K562 (cell line): ENCODE results near the gene EBF4.

Source experiments
- ARID2 ChIP-seq: fragments of 450-650 bp; IDR thresholded peaks from 2 replicates; pipeline ENCODE4 v1.6.1; 2017; ENCODE audit warnings: antibody characterized with exemption, mild to moderate bottlenecking
- CEBPB ChIP-seq: fragments of 450-650 bp; IDR thresholded peaks from 2 replicates; pipeline ENCODE4 v1.6.1; 2016; ENCODE audit warnings: missing genetic modification characterization, missing compliant biosample characterization
- CTCF ChIP-seq, 3 experiments: IDR thresholded peaks in 2 of 3; conservative IDR thresholded peaks in 1 of 3; 2 replicates each; pipeline ENCODE4 v1.5.1; 2011 to 2012; ENCODE audit warnings: low read length in 3 of 3, mild to moderate bottlenecking in 3 of 3, control low read depth in 2 of 3, improper control_type of control experiment in 1 of 3, inconsistent platforms in 1 of 3, low read depth in 1 of 3, mixed read lengths in 1 of 3, moderate library complexity in 1 of 3; ENCODE audit not compliant: insufficient read depth in 2 of 3
- FOXJ2 ChIP-seq: fragments of 200-800 bp; sonication (Bioruptor generic); IDR thresholded peaks from 2 replicates; pipeline ENCODE4 v1.6.1; 2016; ENCODE audit warnings: missing genetic modification characterization, missing compliant biosample characterization
- FOXJ3 ChIP-seq: sonication (generic); formaldehyde crosslinking; IDR thresholded peaks from 2 replicates; pipeline ENCODE4 v1.4.0; 2020; ENCODE audit warnings: mild to moderate bottlenecking, missing genetic modification reagents
- HMG20B ChIP-seq: fragments of 250-450 bp; sonication (Bioruptor Pico); IDR thresholded peaks from 2 replicates; pipeline ENCODE4 v1.5.0; 2021; ENCODE audit warnings: mild to moderate bottlenecking
- HNRNPK ChIP-seq: fragments of 200-400 bp; formaldehyde crosslinking; IDR thresholded peaks from one replicate; pipeline ENCODE4 v1.6.1; 2018; ENCODE audit warnings: mild to moderate bottlenecking, low read depth, low read length; ENCODE audit not compliant: poor library complexity, severe bottlenecking
- KDM5B ChIP-seq: fragments of 200-600 bp; sonication (generic); IDR thresholded peaks from 2 replicates; pipeline ENCODE4 v1.6.1; 2012; ENCODE audit warnings: low read depth, mild to moderate bottlenecking, moderate library complexity, low read length, control low read depth, inconsistent platforms; ENCODE audit not compliant: insufficient replicate concordance
- LARP7 ChIP-seq: fragments of 450-650 bp; IDR thresholded peaks from 2 replicates; pipeline ENCODE4 v1.6.1; 2016
- NFATC3 ChIP-seq: fragments of 450-650 bp; IDR thresholded peaks from 2 replicates; pipeline ENCODE4 v1.6.1; 2017; ENCODE audit warnings: mild to moderate bottlenecking
- REST ChIP-seq, 2 experiments: fragments of 450-650 bp; formaldehyde crosslinking in 1 of 2; IDR thresholded peaks; 2 replicates each; pipeline versions ENCODE4 v1.4.0 to v1.6.1; 2014 to 2020; ENCODE audit warnings: mild to moderate bottlenecking in 2 of 2, borderline replicate concordance in 1 of 2, low read depth in 1 of 2
- SP2 ChIP-seq: IDR thresholded peaks from 2 replicates; pipeline ENCODE4 v1.6.1; 2011; ENCODE audit warnings: mild to moderate bottlenecking, low read depth, low read length, moderate library complexity; ENCODE audit not compliant: poor library complexity, severe bottlenecking; ENCODE audit errors: extremely low read depth
- ZBTB26 ChIP-seq: fragments of 450-650 bp; formaldehyde crosslinking; IDR thresholded peaks from 2 replicates; pipeline ENCODE4 v1.4.0; 2022; ENCODE audit warnings: missing genetic modification characterization
- ZNF324 ChIP-seq: fragments of 250-450 bp; sonication (Bioruptor Pico); IDR thresholded peaks from 2 replicates; pipeline ENCODE4 v1.4.0; 2020; ENCODE audit warnings: mild to moderate bottlenecking

- no peak for TF ChIP-seq NFATC3
- no peak for TF ChIP-seq CTCF (IDR thresholded peaks at IDR 0.05 in 2 of 3, conservative IDR thresholded peaks at IDR 0.05 in 1 of 3; ENCODE audit: insufficient read depth in 2 of 3, low read depth in 1 of 3, low read length in 3 of 3)
- no peak for TF ChIP-seq ZBTB26 (CRISPR knock-in tag)
- no peak for TF ChIP-seq KDM5B
- no peak for TF ChIP-seq ARID2
- no peak for TF ChIP-seq FOXJ3 (CRISPR knock-in tag)
- no peak for TF ChIP-seq LARP7
- TF ChIP-seq HMG20B (CRISPR knock-in tag), result no peak
- no peak for TF ChIP-seq SP2
- no peak for TF ChIP-seq ZNF324 (CRISPR knock-in tag)
- TF ChIP-seq REST (IDR thresholded peaks at IDR 0.05; ENCODE audit: borderline replicate concordance), result no peak
- TF ChIP-seq REST (CRISPR knock-in tag; IDR thresholded peaks at IDR 0.05; ENCODE audit: low read depth), result no peak
- TF ChIP-seq HNRNPK, result no peak
- no peak for TF ChIP-seq FOXJ2 (tag)
- no peak for TF ChIP-seq CEBPB (tag)
Observed at GRCh38 chr20:2753461-2754040, 61.0 kb downstream of the EBF4 start.
